Measurements from ENCODE around the gene DYNC1H1.
A peak's percentile ranks its signal among the peaks of the same experiment; 100 is the strongest.

The DYNC1H1 gene

GRCh38 chr14:102028733-102029132, 64.4 kb downstream of the DYNC1H1 start:
- TF ChIP-seq CTCF (IDR thresholded peaks at IDR 0.05; ENCODE audit: insufficient read depth, low read depth, low read length, missing control alignments): no peak
- peak; percentile 78 for DNase-seq (ENCODE audit: low read depth)
- no peak overlapping the region for H3K4me3 ChIP-seq (ENCODE audit: low read length)

- no peak for DNase-seq (ENCODE audit: low read depth)
- no peak for TF ChIP-seq CTCF (IDR thresholded peaks at IDR 0.05; ENCODE audit: insufficient read depth, low read depth, low read length, missing control alignments)
- H3K4me3 ChIP-seq (ENCODE audit: low read length): no peak overlapping the region
Observed at GRCh38 chr14:102029956-102030355, 65.6 kb downstream of the DYNC1H1 start.

GRCh38 chr14:102033241-102033640, 68.9 kb downstream of the DYNC1H1 start:
- no peak overlapping the region for H3K4me3 ChIP-seq (ENCODE audit: low read length)
- no peak for DNase-seq (ENCODE audit: low read depth)
- no peak for TF ChIP-seq CTCF (IDR thresholded peaks at IDR 0.05; ENCODE audit: insufficient read depth, low read depth, low read length, missing control alignments)

GRCh38 chr14:102034301-102034700, 69.9 kb downstream of the DYNC1H1 start:
- H3K4me3 ChIP-seq (ENCODE audit: low read length): no peak overlapping the region
- no peak for DNase-seq (ENCODE audit: low read depth)
- no peak for TF ChIP-seq CTCF (IDR thresholded peaks at IDR 0.05; ENCODE audit: insufficient read depth, low read depth, low read length, missing control alignments)

- no peak for TF ChIP-seq CTCF (IDR thresholded peaks at IDR 0.05; ENCODE audit: insufficient read depth, low read depth, low read length, missing control alignments)
- no peak for DNase-seq (ENCODE audit: low read depth)
- no peak overlapping the region for H3K4me3 ChIP-seq (ENCODE audit: low read length)
Observed at GRCh38 chr14:102035914-102036313, 71.5 kb downstream of the DYNC1H1 start.

- no peak overlapping the region for H3K4me3 ChIP-seq (ENCODE audit: low read length)
- no peak for DNase-seq (ENCODE audit: low read depth)
- no peak for TF ChIP-seq CTCF (IDR thresholded peaks at IDR 0.05; ENCODE audit: insufficient read depth, low read depth, low read length, missing control alignments)
Observed at GRCh38 chr14:102037686-102038085, 73.3 kb downstream of the DYNC1H1 start.

GRCh38 chr14:102039157-102039556, 74.8 kb downstream of the DYNC1H1 start:
- H3K4me3 ChIP-seq (ENCODE audit: low read length): no peak overlapping the region

More at GRCh38 chr14:102039157-102039556, 74.8 kb downstream of the DYNC1H1 start:
- no peak for DNase-seq (ENCODE audit: low read depth)
- no peak for TF ChIP-seq CTCF (IDR thresholded peaks at IDR 0.05; ENCODE audit: insufficient read depth, low read depth, low read length, missing control alignments)
